WTC11 (cell line): ENCODE measurements around the gene C10orf95. TPM values are rescaled to one million over a fixed set of nuclear protein-coding genes. Genes with fewer than 3 reads are reported as not detected.

Experiments
- ATAC-seq: fragments of 200-7000 bp; cut with Tn5 transposase; 2 replicates; pipeline ENCODE4 v1.10.0; 2021; ENCODE audit warnings: mild to moderate bottlenecking, moderate library complexity
- CTCF ChIA-PET: fragments of 300-600 bp; sonication (Branson Sonifier 250); formaldehyde crosslinking; loops from one replicate; lab custom pipeline; 2021; ENCODE audit warnings: antibody characterized with exemption; lab: Charles Lee
- POLR2A ChIA-PET: fragments of 350-600 bp; sonication (Branson Sonifier 250); formaldehyde crosslinking; loops from one replicate; lab custom pipeline; 2021; ENCODE audit warnings: antibody characterized with exemption; lab: Charles Lee
- DNase-seq: peaks from one replicate; pipeline ENCODE4 v3.0.0; 2021; ENCODE audit warnings: low spot score
- H3K27ac Mint-ChIP-seq: 2 replicates; pipeline ENCODE4 v1.8.0; 2021; ENCODE audit warnings: mixed read lengths
- H3K27me3 Mint-ChIP-seq: 2 replicates; pipeline ENCODE4 v1.8.0; 2021; ENCODE audit warnings: low read depth, mild to moderate bottlenecking, moderate library complexity, mixed read lengths
- H3K36me3 Mint-ChIP-seq: 2 replicates; pipeline ENCODE4 v1.8.0; 2021; ENCODE audit warnings: mixed read lengths
- H3K4me1 Mint-ChIP-seq: 2 replicates; pipeline ENCODE4 v1.8.0; 2022; ENCODE audit warnings: mixed read lengths
- H3K4me3 Mint-ChIP-seq: 2 replicates; pipeline ENCODE4 v1.8.0; 2021; ENCODE audit warnings: mild to moderate bottlenecking, moderate library complexity, mixed read lengths
- H3K9me3 Mint-ChIP-seq: 2 replicates; pipeline ENCODE4 v1.8.0; 2021; ENCODE audit warnings: mixed read lengths
- GTF2I ChIP-seq: fragments of 250-450 bp; sonication (Bioruptor Pico); conservative IDR thresholded peaks from 2 replicates; pipeline ENCODE4 v1.4.0; 2021; ENCODE audit warnings: mild to moderate bottlenecking
- RORB ChIP-seq: fragments of 250-450 bp; sonication (Bioruptor Pico); IDR thresholded peaks from 2 replicates; pipeline ENCODE4 v1.9.0; 2021; ENCODE audit warnings: mild to moderate bottlenecking
- SMAD3 ChIP-seq: sonication (generic); formaldehyde crosslinking; IDR thresholded peaks from 2 replicates; pipeline ENCODE4 v1.8.0; 2022; ENCODE audit warnings: missing genetic modification reagents, mild to moderate bottlenecking, borderline replicate concordance
- ZNF671 ChIP-seq: fragments of 250-450 bp; sonication (Bioruptor Pico); IDR thresholded peaks from 2 replicates; pipeline ENCODE4 v1.8.0; 2021; ENCODE audit warnings: mild to moderate bottlenecking
- total RNA-seq: library from RNA; stranded (reverse); gene quantifications from 3 replicates; pipeline ENCODE4 v1.2.3, GENCODE V29; 2021
- TF ChIP-seq, protein P1 (sequence below): sonication (generic); formaldehyde crosslinking; IDR thresholded peaks from 2 replicates; pipeline ENCODE4 v1.8.1; 2023; ENCODE audit warnings: mild to moderate bottlenecking, missing genetic modification reagents, moderate library complexity
- TF ChIP-seq, protein P2 (sequence below): sonication (generic); formaldehyde crosslinking; IDR thresholded peaks from 2 replicates; pipeline ENCODE4 v1.8.1; 2022; ENCODE audit warnings: low read depth, missing genetic modification reagents, borderline replicate concordance
- TF ChIP-seq, protein P3 (sequence below): fragments of 250-450 bp; sonication (Bioruptor Pico); IDR thresholded peaks from 2 replicates; pipeline ENCODE4 v1.9.0; 2021; ENCODE audit warnings: mild to moderate bottlenecking, borderline replicate concordance
- TF ChIP-seq, protein P4 (sequence below): sonication (generic); formaldehyde crosslinking; IDR thresholded peaks from 2 replicates; pipeline ENCODE4 v1.8.1; 2023; ENCODE audit warnings: mild to moderate bottlenecking, missing genetic modification reagents, moderate library complexity
- TF ChIP-seq, protein P5 (sequence below): fragments of 250-450 bp; sonication (Bioruptor Pico); IDR thresholded peaks from 2 replicates; pipeline ENCODE4 v1.8.0; 2021; ENCODE audit warnings: mild to moderate bottlenecking
- TF ChIP-seq, protein P6 (sequence below): fragments of 250-450 bp; sonication (Bioruptor Pico); IDR thresholded peaks from 2 replicates; pipeline ENCODE4 v1.9.0; 2021; ENCODE audit warnings: mild to moderate bottlenecking

C10orf95 gene
- total RNA-seq, 1 experiment from 2014 or later = 0.96 TPM

DNA sequence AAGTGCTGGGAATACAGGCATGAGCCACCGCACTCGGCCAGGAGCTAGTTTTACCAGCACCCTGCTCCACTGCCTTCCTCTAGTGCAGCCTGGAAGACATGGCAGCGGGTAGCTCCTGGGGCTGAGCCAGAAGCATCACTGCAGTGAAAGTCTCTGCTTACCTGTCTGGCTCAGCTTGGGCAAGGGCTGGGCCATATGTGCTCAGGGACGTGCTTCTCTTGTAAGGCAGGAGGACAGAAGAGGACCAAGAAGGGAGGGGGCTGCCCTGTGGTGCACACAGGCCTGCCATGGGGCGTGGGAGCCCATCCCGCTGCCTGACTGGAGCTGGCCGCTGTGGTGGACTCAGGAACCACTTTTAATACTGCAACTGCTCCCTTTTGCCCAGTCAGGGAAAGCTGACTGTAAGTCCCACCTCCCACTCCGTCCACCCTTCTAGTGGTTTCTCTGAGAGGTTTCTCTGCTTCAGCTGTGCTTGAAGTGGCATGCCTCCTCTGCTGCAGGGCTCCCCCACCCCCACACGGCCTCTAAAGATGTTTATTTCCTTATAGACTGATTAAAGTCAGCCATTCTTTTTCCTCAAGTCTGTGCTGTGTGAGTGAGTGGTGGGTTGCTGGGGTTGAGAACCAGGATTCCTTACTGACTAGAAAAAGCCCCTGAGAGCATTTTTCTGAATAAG, 25.3 kb upstream of the C10orf95 start:
- H3K4me3 Mint-ChIP-seq = no peak overlapping the region
- no peak for ATAC-seq
- CTCF ChIA-PET = interaction anchor here (1.8 to 2.0 kb wide), 2 partner anchors 78 to 107 kb away, joined by 6 read pairs; no protein-coding TSS in a partner anchor
- peaks cover 24% of the 10 kb centered on the region for H3K36me3 Mint-ChIP-seq
- H3K9me3 Mint-ChIP-seq = no peaks in the 10 kb centered on the region
- H3K4me1 Mint-ChIP-seq = no peaks in the 10 kb centered on the region
- no peak for TF ChIP-seq RORB (CRISPR knock-in tag)
- TF ChIP-seq, protein P1, sequence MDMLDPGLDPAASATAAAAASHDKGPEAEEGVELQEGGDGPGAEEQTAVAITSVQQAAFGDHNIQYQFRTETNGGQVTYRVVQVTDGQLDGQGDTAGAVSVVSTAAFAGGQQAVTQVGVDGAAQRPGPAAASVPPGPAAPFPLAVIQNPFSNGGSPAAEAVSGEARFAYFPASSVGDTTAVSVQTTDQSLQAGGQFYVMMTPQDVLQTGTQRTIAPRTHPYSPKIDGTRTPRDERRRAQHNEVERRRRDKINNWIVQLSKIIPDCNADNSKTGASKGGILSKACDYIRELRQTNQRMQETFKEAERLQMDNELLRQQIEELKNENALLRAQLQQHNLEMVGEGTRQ (CRISPR knock-in tag) = no peak
- TF ChIP-seq, protein P2, sequence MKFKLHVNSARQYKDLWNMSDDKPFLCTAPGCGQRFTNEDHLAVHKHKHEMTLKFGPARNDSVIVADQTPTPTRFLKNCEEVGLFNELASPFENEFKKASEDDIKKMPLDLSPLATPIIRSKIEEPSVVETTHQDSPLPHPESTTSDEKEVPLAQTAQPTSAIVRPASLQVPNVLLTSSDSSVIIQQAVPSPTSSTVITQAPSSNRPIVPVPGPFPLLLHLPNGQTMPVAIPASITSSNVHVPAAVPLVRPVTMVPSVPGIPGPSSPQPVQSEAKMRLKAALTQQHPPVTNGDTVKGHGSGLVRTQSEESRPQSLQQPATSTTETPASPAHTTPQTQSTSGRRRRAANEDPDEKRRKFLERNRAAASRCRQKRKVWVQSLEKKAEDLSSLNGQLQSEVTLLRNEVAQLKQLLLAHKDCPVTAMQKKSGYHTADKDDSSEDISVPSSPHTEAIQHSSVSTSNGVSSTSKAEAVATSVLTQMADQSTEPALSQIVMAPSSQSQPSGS (CRISPR knock-in tag) = no peak
- no peak for TF ChIP-seq GTF2I (CRISPR knock-in tag)
- no peak for TF ChIP-seq ZNF671
- TF ChIP-seq, protein P3, sequence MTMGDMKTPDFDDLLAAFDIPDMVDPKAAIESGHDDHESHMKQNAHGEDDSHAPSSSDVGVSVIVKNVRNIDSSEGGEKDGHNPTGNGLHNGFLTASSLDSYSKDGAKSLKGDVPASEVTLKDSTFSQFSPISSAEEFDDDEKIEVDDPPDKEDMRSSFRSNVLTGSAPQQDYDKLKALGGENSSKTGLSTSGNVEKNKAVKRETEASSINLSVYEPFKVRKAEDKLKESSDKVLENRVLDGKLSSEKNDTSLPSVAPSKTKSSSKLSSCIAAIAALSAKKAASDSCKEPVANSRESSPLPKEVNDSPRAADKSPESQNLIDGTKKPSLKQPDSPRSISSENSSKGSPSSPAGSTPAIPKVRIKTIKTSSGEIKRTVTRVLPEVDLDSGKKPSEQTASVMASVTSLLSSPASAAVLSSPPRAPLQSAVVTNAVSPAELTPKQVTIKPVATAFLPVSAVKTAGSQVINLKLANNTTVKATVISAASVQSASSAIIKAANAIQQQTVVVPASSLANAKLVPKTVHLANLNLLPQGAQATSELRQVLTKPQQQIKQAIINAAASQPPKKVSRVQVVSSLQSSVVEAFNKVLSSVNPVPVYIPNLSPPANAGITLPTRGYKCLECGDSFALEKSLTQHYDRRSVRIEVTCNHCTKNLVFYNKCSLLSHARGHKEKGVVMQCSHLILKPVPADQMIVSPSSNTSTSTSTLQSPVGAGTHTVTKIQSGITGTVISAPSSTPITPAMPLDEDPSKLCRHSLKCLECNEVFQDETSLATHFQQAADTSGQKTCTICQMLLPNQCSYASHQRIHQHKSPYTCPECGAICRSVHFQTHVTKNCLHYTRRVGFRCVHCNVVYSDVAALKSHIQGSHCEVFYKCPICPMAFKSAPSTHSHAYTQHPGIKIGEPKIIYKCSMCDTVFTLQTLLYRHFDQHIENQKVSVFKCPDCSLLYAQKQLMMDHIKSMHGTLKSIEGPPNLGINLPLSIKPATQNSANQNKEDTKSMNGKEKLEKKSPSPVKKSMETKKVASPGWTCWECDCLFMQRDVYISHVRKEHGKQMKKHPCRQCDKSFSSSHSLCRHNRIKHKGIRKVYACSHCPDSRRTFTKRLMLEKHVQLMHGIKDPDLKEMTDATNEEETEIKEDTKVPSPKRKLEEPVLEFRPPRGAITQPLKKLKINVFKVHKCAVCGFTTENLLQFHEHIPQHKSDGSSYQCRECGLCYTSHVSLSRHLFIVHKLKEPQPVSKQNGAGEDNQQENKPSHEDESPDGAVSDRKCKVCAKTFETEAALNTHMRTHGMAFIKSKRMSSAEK = no peak
- TF ChIP-seq, protein P4, sequence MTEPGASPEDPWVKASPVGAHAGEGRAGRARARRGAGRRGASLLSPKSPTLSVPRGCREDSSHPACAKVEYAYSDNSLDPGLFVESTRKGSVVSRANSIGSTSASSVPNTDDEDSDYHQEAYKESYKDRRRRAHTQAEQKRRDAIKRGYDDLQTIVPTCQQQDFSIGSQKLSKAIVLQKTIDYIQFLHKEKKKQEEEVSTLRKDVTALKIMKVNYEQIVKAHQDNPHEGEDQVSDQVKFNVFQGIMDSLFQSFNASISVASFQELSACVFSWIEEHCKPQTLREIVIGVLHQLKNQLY (CRISPR knock-in tag) = no peak
- H3K27ac Mint-ChIP-seq = no peak overlapping the region
- POLR2A ChIA-PET = no interaction called here
- H3K27me3 Mint-ChIP-seq = no peaks in the 10 kb centered on the region
- no peak for DNase-seq

DNA sequence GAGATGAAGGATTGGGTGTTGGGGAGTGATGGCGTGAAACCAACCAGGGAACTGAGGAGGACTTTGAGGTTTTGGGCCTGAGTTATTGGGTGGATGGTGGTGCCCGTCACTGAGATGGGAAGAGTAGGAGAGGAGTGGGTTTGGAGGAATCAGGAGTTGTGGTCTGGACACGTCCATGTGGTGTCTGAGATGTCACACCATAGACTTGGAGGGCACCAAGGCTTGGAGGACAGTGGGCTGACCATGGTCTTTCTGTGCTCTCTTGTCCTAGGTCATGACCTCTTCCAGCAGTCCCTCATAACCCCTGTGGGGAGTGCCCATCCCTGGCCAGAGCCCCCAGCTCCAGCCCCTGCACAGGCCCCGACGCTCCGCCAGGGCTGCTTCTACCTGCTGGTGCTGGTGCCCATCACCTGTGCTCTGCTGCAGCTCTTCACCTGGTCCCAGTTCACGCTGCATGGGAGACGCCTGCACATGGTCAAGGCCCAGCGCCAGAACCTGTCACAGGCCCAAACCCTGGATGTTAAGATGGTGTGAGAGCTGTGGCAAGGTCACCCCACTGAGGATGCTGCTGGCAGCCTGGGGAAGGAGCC, 24.2 kb upstream of the C10orf95 start:
- ATAC-seq (no peak), DNase-seq (no peak)
- no peaks in the 10 kb centered on the region for H3K27me3 Mint-ChIP-seq
- peaks cover 14% of the 10 kb centered on the region for H3K36me3 Mint-ChIP-seq
- POLR2A ChIA-PET = interaction anchor here (0.7 kb wide), 1 partner anchor 558 kb away, joined by 7 read pairs; no protein-coding TSS in a partner anchor
- H3K27ac Mint-ChIP-seq = 0 out of 2 replicates have a peak overlapping the region, but pooled peaks have one; percentile 9
- TF ChIP-seq, protein P5, sequence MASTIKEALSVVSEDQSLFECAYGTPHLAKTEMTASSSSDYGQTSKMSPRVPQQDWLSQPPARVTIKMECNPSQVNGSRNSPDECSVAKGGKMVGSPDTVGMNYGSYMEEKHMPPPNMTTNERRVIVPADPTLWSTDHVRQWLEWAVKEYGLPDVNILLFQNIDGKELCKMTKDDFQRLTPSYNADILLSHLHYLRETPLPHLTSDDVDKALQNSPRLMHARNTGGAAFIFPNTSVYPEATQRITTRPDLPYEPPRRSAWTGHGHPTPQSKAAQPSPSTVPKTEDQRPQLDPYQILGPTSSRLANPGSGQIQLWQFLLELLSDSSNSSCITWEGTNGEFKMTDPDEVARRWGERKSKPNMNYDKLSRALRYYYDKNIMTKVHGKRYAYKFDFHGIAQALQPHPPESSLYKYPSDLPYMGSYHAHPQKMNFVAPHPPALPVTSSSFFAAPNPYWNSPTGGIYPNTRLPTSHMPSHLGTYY = no peak
- TF ChIP-seq, protein P6, sequence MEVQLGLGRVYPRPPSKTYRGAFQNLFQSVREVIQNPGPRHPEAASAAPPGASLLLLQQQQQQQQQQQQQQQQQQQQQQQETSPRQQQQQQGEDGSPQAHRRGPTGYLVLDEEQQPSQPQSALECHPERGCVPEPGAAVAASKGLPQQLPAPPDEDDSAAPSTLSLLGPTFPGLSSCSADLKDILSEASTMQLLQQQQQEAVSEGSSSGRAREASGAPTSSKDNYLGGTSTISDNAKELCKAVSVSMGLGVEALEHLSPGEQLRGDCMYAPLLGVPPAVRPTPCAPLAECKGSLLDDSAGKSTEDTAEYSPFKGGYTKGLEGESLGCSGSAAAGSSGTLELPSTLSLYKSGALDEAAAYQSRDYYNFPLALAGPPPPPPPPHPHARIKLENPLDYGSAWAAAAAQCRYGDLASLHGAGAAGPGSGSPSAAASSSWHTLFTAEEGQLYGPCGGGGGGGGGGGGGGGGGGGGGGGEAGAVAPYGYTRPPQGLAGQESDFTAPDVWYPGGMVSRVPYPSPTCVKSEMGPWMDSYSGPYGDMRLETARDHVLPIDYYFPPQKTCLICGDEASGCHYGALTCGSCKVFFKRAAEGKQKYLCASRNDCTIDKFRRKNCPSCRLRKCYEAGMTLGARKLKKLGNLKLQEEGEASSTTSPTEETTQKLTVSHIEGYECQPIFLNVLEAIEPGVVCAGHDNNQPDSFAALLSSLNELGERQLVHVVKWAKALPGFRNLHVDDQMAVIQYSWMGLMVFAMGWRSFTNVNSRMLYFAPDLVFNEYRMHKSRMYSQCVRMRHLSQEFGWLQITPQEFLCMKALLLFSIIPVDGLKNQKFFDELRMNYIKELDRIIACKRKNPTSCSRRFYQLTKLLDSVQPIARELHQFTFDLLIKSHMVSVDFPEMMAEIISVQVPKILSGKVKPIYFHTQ (CRISPR knock-in tag) = no peak
- TF ChIP-seq SMAD3 (CRISPR knock-in tag) = no peak
- no peaks in the 10 kb centered on the region for H3K9me3 Mint-ChIP-seq
- H3K4me3 Mint-ChIP-seq = no peak overlapping the region
- H3K4me1 Mint-ChIP-seq = no peaks in the 10 kb centered on the region
- CTCF ChIA-PET = interaction anchor here (0.7 to 2.0 kb wide), 3 partner anchors 37 to 108 kb away, joined by 3 to 6 read pairs (median 6); no protein-coding TSS in a partner anchor
